ENCODE data around the gene JAM3. TPM values are rescaled to one million over a fixed set of nuclear protein-coding genes. Genes with fewer than 3 reads are reported as not detected.

Gene JAM3
- total RNA-seq, 1 experiment from 2014 or later, result 1.5 TPM

DNA sequence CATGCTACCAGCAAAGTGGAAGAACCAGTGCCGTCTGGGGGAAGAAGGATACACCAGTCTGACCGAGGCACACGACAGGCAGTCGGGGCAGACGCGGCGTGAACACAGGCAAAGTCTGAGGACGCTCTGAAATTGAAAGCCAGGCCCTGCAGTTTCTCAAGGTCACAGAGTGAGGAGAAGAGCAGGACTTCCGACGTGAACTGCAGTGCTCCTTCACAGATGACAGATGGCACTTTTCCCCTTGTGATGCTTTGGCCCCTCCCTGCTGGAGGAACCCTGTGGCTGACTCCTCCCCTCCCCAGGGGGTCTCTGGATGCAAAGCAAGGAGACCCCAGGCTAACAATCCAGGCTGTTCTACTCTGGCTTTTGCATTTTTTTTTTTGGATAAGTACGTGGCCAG lies 19.6 kb upstream of the JAM3 start:
- no peaks in the 10 kb centered on the region for H3K9me3 ChIP-seq
- no peaks in the 10 kb centered on the region; the same call in 1 of the 2 replicates for H3K27me3 ChIP-seq (replicated peaks; ENCODE audit: control insufficient read depth, insufficient read depth, low read length)
- peaks cover 4% of the 10 kb centered on the region; the same call in 1 of the 2 replicates for H3K4me1 ChIP-seq
- H3K4me1 Mint-ChIP-seq (ENCODE audit: low read depth, unreplicated experiment), result no peaks in the 10 kb centered on the region
- TF ChIP-seq, protein P1, sequence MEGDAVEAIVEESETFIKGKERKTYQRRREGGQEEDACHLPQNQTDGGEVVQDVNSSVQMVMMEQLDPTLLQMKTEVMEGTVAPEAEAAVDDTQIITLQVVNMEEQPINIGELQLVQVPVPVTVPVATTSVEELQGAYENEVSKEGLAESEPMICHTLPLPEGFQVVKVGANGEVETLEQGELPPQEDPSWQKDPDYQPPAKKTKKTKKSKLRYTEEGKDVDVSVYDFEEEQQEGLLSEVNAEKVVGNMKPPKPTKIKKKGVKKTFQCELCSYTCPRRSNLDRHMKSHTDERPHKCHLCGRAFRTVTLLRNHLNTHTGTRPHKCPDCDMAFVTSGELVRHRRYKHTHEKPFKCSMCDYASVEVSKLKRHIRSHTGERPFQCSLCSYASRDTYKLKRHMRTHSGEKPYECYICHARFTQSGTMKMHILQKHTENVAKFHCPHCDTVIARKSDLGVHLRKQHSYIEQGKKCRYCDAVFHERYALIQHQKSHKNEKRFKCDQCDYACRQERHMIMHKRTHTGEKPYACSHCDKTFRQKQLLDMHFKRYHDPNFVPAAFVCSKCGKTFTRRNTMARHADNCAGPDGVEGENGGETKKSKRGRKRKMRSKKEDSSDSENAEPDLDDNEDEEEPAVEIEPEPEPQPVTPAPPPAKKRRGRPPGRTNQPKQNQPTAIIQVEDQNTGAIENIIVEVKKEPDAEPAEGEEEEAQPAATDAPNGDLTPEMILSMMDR (IDR thresholded peaks at IDR 0.05; ENCODE audit: insufficient read depth in 1 of 2, low read depth in 1 of 2, low read length in 1 of 2, severe bottlenecking in 1 of 2, unreplicated experiment in 1 of 2), result no peak
- intact Hi-C loops (cut with micrococcal nuclease; ENCODE audit: unreplicated experiment), result no loop called here
- BruUV-seq (replicated peaks), result no TSS peak
- CTCF ChIA-PET, result no interaction called here
- no peak overlapping the region for H3K4me3 ChIP-seq (ENCODE audit: low read depth, low read length)
- no peaks in the 10 kb centered on the region for H3K9me3 Mint-ChIP-seq (ENCODE audit: unreplicated experiment)
- DNase-seq, result peak in 1 of 2 experiments; percentile 37
- POLR2A ChIA-PET, result no interaction called here
- H3K27ac Mint-ChIP-seq (ENCODE audit: unreplicated experiment), result no peak overlapping the region
- H3K36me3 ChIP-seq (ENCODE audit: control insufficient read depth, insufficient read depth, low read length), result no peaks in the 10 kb centered on the region
- no peaks in the 10 kb centered on the region for H3K36me3 Mint-ChIP-seq (ENCODE audit: insufficient read depth, unreplicated experiment)
- H3K4me3 Mint-ChIP-seq (ENCODE audit: unreplicated experiment), result no peak overlapping the region
- H3K27me3 Mint-ChIP-seq (ENCODE audit: insufficient read depth, unreplicated experiment), result peaks cover 27% of the 10 kb centered on the region

DNA sequence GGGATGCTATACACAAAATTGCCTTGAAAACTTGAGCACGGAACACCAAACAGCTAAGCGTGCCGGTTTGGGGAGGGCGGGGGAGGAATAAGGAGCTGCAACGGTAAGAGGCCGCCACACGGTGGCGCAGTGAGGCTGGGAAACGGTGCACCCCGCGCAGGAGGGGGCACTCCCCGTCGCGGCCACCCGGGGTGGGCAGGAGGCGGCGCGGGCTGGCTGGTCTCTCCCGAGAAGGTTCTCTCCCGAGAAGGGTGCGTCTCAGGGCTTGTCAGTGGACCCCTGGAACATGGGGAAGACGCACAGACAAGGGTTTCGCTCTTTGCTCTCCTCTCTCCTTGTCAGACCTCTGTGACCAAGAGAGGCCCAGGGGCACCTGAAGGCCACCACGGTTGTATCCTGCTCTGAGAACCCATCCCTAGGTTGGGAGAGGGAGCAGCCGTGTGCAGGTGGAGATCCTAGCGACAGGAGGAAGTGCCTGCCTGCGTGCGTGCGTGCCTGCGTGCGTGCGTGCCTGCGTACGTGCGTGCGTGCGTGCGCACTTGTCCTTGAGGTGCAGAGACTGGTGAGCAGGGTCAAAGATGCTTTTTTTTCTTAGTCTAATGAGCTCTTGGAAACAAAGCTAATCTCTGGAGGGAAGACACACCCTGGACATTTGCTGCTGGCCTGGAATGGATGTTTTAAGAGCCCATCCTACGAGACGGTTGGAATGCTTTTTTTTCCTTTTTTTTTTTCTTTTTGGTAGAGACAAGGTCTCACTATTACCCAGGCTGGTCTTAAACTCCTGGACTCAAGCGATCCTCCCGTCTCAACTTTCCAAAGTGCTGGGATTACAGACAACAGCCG lies 18.1 kb upstream of the JAM3 start:
- Mint-ChIP-seq H3K27me3 (ENCODE audit: insufficient read depth, unreplicated experiment) (peaks cover 34% of the 10 kb centered on the region), H3K9me3 (ENCODE audit: unreplicated experiment) (no peaks in the 10 kb centered on the region), H3K27ac (ENCODE audit: unreplicated experiment) (no peak overlapping the region), H3K4me3 (ENCODE audit: unreplicated experiment) (peak overlapping the region; percentile 47), H3K4me1 (ENCODE audit: low read depth, unreplicated experiment) (no peaks in the 10 kb centered on the region), H3K36me3 (ENCODE audit: insufficient read depth, unreplicated experiment) (no peaks in the 10 kb centered on the region)
- Histone ChIP-seq H3K27me3 (replicated peaks; ENCODE audit: control insufficient read depth, insufficient read depth, low read length) (no peaks in the 10 kb centered on the region; the same call in 1 of the 2 replicates), H3K4me3 (ENCODE audit: low read depth, low read length) (0 out of 2 replicates have a peak overlapping the region, but pooled peaks have one; percentile 11), H3K4me1 (peaks cover 4% of the 10 kb centered on the region; the same call in 1 of the 2 replicates), H3K36me3 (ENCODE audit: control insufficient read depth, insufficient read depth, low read length) (no peaks in the 10 kb centered on the region), H3K9me3 (no peaks in the 10 kb centered on the region)
- POLR2A ChIA-PET, result interaction anchor here (0.6 to 1.2 kb wide), 2 partner anchors 109 to 113 kb away, joined by 3 read pairs; no protein-coding TSS in a partner anchor
- intact Hi-C loops (cut with micrococcal nuclease; ENCODE audit: unreplicated experiment), result loop anchor here (1.0 kb wide), 2 partner anchors 48 to 89 kb away; no protein-coding TSS in a partner anchor
- DNase-seq, result peak; percentile 69 to 86
- no TSS peak for BruUV-seq (replicated peaks)
- CTCF ChIA-PET, result interaction anchor here (0.6 to 2.3 kb wide), 27 partner anchors 11 to 429 kb away, joined by 3 to 70 read pairs (median 3); partner anchors contain the start of genes NCAPD3 and VPS26B
- TF ChIP-seq, protein P1 (IDR thresholded peaks at IDR 0.05; ENCODE audit: insufficient read depth in 1 of 2, low read depth in 1 of 2, low read length in 1 of 2, severe bottlenecking in 1 of 2, unreplicated experiment in 1 of 2), result peak; percentile 98

- no peaks in the 10 kb centered on the region for H3K9me3 ChIP-seq
- Mint-ChIP-seq H3K4me1 (ENCODE audit: low read depth, unreplicated experiment) (no peaks in the 10 kb centered on the region), H3K36me3 (ENCODE audit: insufficient read depth, unreplicated experiment) (no peaks in the 10 kb centered on the region), H3K9me3 (ENCODE audit: unreplicated experiment) (no peaks in the 10 kb centered on the region), H3K4me3 (ENCODE audit: unreplicated experiment) (no peak overlapping the region), H3K27me3 (ENCODE audit: insufficient read depth, unreplicated experiment) (peaks cover 29% of the 10 kb centered on the region), H3K27ac (ENCODE audit: unreplicated experiment) (no peak overlapping the region)
- no peaks in the 10 kb centered on the region for H3K36me3 ChIP-seq (ENCODE audit: control insufficient read depth, insufficient read depth, low read length)
- TF ChIP-seq, protein P1 (IDR thresholded peaks at IDR 0.05; ENCODE audit: insufficient read depth in 1 of 2, low read depth in 1 of 2, low read length in 1 of 2, severe bottlenecking in 1 of 2, unreplicated experiment in 1 of 2), result no peak
- no peak overlapping the region for H3K4me3 ChIP-seq (ENCODE audit: low read depth, low read length)
- peak in 1 of 2 experiments; percentile 30 for DNase-seq
- no TSS peak for BruUV-seq (replicated peaks)
- intact Hi-C loops (cut with micrococcal nuclease; ENCODE audit: unreplicated experiment), result no loop called here
- CTCF ChIA-PET, result no interaction called here
- no peaks in the 10 kb centered on the region for H3K27me3 ChIP-seq (replicated peaks; ENCODE audit: control insufficient read depth, insufficient read depth, low read length)
- POLR2A ChIA-PET, result no interaction called here
- H3K4me1 ChIP-seq, result peaks cover 4% of the 10 kb centered on the region; the same call in 1 of the 2 replicates
These were observed 16.4 kb upstream of the JAM3 start for GRCh38 chr11:134052395-134052987.
